H1 (cell line): ENCODE results near the gene ARPC2. TPM values are rescaled to one million over a fixed set of nuclear protein-coding genes. Genes with fewer than 3 reads are reported as not detected.

ENCODE experiments used
- CTCF ChIA-PET: fragments of 300-600 bp; sonication (Branson Sonifier 250); formaldehyde crosslinking; loops from one replicate; lab custom pipeline; 2021; ENCODE audit not compliant: partially characterized antibody; lab: Charles Lee
- POLR2A ChIA-PET: fragments of 300-600 bp; sonication (Branson Sonifier 250); formaldehyde crosslinking; loops from one replicate; lab custom pipeline; 2021; ENCODE audit warnings: inconsistent platforms; ENCODE audit not compliant: partially characterized antibody; lab: Charles Lee
- DNase-seq, 2 experiments: peaks; one replicate each; pipeline versions ENCODE4 v3.0.0 to v3.0.0-alpha.2; 2010 to 2022; ENCODE audit warnings: low spot score in 2 of 2, low read depth in 1 of 2, mixed read lengths in 1 of 2
- FAIRE-seq: peaks from 2 replicates; lab custom pipeline; 2011; peaks lifted over from hg19 to GRCh38; lab: Jason Lieb, UNC
- H2AFZ ChIP-seq: 2 replicates; pipeline ENCODE4 v1.8.1; 2012; ENCODE audit warnings: low read length, inconsistent platforms
- H2AK5ac ChIP-seq: 2 replicates; pipeline ENCODE4 v1.6.1; 2013; ENCODE audit warnings: low read depth, low read length
- H2BK120ac ChIP-seq: replicated peaks from 2 replicates; pipeline ENCODE3; 2013; ENCODE audit warnings: low read depth, low read length, inconsistent platforms
- H2BK12ac ChIP-seq: 2 replicates; pipeline ENCODE4 v1.6.1; 2013; ENCODE audit warnings: low read depth, low read length
- H2BK15ac ChIP-seq: 2 replicates; pipeline ENCODE4 v1.6.1; 2013; ENCODE audit warnings: low read length
- H2BK20ac ChIP-seq: 2 replicates; pipeline ENCODE4 v1.6.1; 2013; ENCODE audit warnings: low read length
- H2BK5ac ChIP-seq: 2 replicates; pipeline ENCODE4 v1.6.1; 2013; ENCODE audit warnings: low read depth, low read length
- H3K14ac ChIP-seq: 2 replicates; pipeline ENCODE4 v1.6.1; 2013; ENCODE audit warnings: inconsistent platforms; ENCODE audit not compliant: insufficient read length
- H3K18ac ChIP-seq: 2 replicates; pipeline ENCODE4 v1.6.1; 2013; ENCODE audit warnings: low read length; ENCODE audit errors: extremely low read depth
- H3K23ac ChIP-seq: 2 replicates; pipeline ENCODE4 v1.6.1; 2013; ENCODE audit warnings: inconsistent platforms; ENCODE audit not compliant: insufficient read length
- H3K23me2 ChIP-seq: 2 replicates; pipeline ENCODE4 v1.6.1; 2013; ENCODE audit warnings: low read depth, low read length
- H3K27ac ChIP-seq: 2 replicates; pipeline ENCODE4 v1.6.1; 2011; ENCODE audit warnings: low read depth, low read length, inconsistent platforms
- H3K27me3 ChIP-seq, 4 experiments: replicated peaks in 1 of 4; 1 replicate in 1 of 4; 2 replicates in 3 of 4; pipeline versions ENCODE4 v1.6.1 to v1.8.1; 2011 to 2013; ENCODE audit warnings: low read length in 3 of 4, mild to moderate bottlenecking in 3 of 4, inconsistent platforms in 2 of 4, mixed read lengths in 2 of 4, moderate library complexity in 1 of 4; ENCODE audit not compliant: control insufficient read depth in 3 of 4, insufficient read depth in 3 of 4; ENCODE audit errors: extremely low read depth in 1 of 4
- H3K36me3 ChIP-seq, 4 experiments: 2 replicates each; pipeline versions ENCODE4 v1.6.1 to v1.8.1; 2011 to 2013; ENCODE audit warnings: mild to moderate bottlenecking in 4 of 4, low read length in 3 of 4, moderate library complexity in 2 of 4, control low read depth in 1 of 4, inconsistent platforms in 1 of 4; ENCODE audit not compliant: insufficient read depth in 4 of 4, control insufficient read depth in 2 of 4
- H3K4ac ChIP-seq: replicated peaks from 2 replicates; pipeline ENCODE3; 2013; ENCODE audit warnings: low read length, low read depth, mixed read lengths, inconsistent platforms; ENCODE audit not compliant: insufficient read length
- H3K4me1 ChIP-seq, 4 experiments: replicated peaks in 1 of 4; 1 replicate in 1 of 4; 2 replicates in 3 of 4; pipeline versions ENCODE4 v1.6.1 to v1.8.1; 2011 to 2013; ENCODE audit warnings: low read length in 3 of 4, inconsistent platforms in 2 of 4, mixed read lengths in 1 of 4; ENCODE audit not compliant: insufficient read depth in 4 of 4, control insufficient read depth in 3 of 4
- H3K4me2 ChIP-seq, 2 experiments: 2 replicates each; pipeline versions ENCODE4 v1.6.1 to v1.8.1; 2011 to 2013; ENCODE audit warnings: low read depth in 2 of 2, low read length in 2 of 2, control low read depth in 1 of 2, inconsistent platforms in 1 of 2, mild to moderate bottlenecking in 1 of 2; ENCODE audit not compliant: insufficient read depth in 1 of 2
- H3K4me3 ChIP-seq, 4 experiments: fragments of 200-600, 300-600 bp in 1 of 4; sonication (generic), shearing (Covaris generic), sonication (Bioruptor Twin) in 1 of 4; 2 replicates each; pipeline versions ENCODE4 v1.5.1 to v1.8.1; 2011 to 2016; ENCODE audit warnings: low read length in 4 of 4, low read depth in 3 of 4, control low read depth in 2 of 4, inconsistent platforms in 2 of 4, mild to moderate bottlenecking in 2 of 4, mixed read lengths in 1 of 4, moderate library complexity in 1 of 4; ENCODE audit not compliant: insufficient read depth in 2 of 4; ENCODE audit errors: extremely low read depth in 1 of 4
- H3K56ac ChIP-seq: replicated peaks from 2 replicates; pipeline ENCODE3; 2013; ENCODE audit warnings: low read depth, mild to moderate bottlenecking, mixed read lengths, low read length, inconsistent platforms; ENCODE audit not compliant: insufficient read length
- H3K79me1 ChIP-seq: 2 replicates; pipeline ENCODE4 v1.6.1; 2013; ENCODE audit warnings: low read depth, low read length, control low read depth
- H3K79me2 ChIP-seq, 2 experiments: 2 replicates each; pipeline versions ENCODE4 v1.6.1 to v1.8.1; 2012 to 2013; ENCODE audit warnings: low read length in 2 of 2, mild to moderate bottlenecking in 2 of 2, inconsistent platforms in 1 of 2; ENCODE audit not compliant: insufficient read depth in 2 of 2, control insufficient read depth in 1 of 2
- H3K9ac ChIP-seq, 4 experiments: replicated peaks in 1 of 4; 1 replicate in 1 of 4; 2 replicates in 3 of 4; pipeline versions ENCODE4 v1.6.1 to v1.8.1; 2011 to 2013; ENCODE audit warnings: low read depth in 3 of 4, low read length in 3 of 4, control low read depth in 2 of 4, mild to moderate bottlenecking in 2 of 4, moderate library complexity in 2 of 4, inconsistent platforms in 1 of 4; ENCODE audit errors: extremely low read depth in 1 of 4
- H3K9me3 ChIP-seq, 2 experiments: 2 replicates each; pipeline versions ENCODE4 v1.6.1 to v1.8.1; 2012 to 2013; ENCODE audit warnings: mild to moderate bottlenecking in 2 of 2, moderate library complexity in 2 of 2, control low read depth in 1 of 2, inconsistent platforms in 1 of 2, low read depth in 1 of 2, low read length in 1 of 2, mixed read lengths in 1 of 2; ENCODE audit not compliant: insufficient read depth in 2 of 2
- H4K20me1 ChIP-seq, 2 experiments: replicated peaks in 1 of 2; 2 replicates each; pipeline versions ENCODE3 to v1.8.1; 2011 to 2013; ENCODE audit warnings: inconsistent platforms in 2 of 2, low read length in 2 of 2, mild to moderate bottlenecking in 1 of 2; ENCODE audit not compliant: insufficient read depth in 2 of 2, control insufficient read depth in 1 of 2
- H4K5ac ChIP-seq: 2 replicates; pipeline ENCODE4 v1.6.1; 2013; ENCODE audit warnings: low read length, low read depth, mixed read lengths, inconsistent platforms; ENCODE audit not compliant: insufficient read length
- H4K8ac ChIP-seq: 2 replicates; pipeline ENCODE4 v1.8.0; 2013; ENCODE audit warnings: mild to moderate bottlenecking, moderate library complexity, low read length, inconsistent platforms; ENCODE audit not compliant: insufficient read depth; ENCODE audit errors: extremely low read depth
- H4K91ac ChIP-seq: replicated peaks from 2 replicates; pipeline ENCODE3; 2013; ENCODE audit warnings: low read length, mixed read lengths, inconsistent platforms; ENCODE audit not compliant: insufficient read length
- ASH2L ChIP-seq: fragments of 200-600, 300-600 bp; sonication (generic); IDR thresholded peaks from one replicate; pipeline ENCODE4 v1.7.1; 2017; ENCODE audit warnings: low read length
- CHD1 ChIP-seq: IDR thresholded peaks from 2 replicates; pipeline ENCODE4 v1.6.1; 2012; ENCODE audit warnings: low read depth, low read length, improper control_type of control experiment
- JUN ChIP-seq: IDR thresholded peaks from 2 replicates; pipeline ENCODE4 v1.6.1; 2011; ENCODE audit warnings: low read depth, mild to moderate bottlenecking, improper control_type of control experiment, low read length
- KDM1A ChIP-seq: fragments of 200-600, 300-600 bp; sonication (generic); IDR thresholded peaks from 2 replicates; pipeline ENCODE4 v1.7.1; 2016; ENCODE audit warnings: mild to moderate bottlenecking, low read length, borderline replicate concordance
- KDM4A ChIP-seq: IDR thresholded peaks from one replicate; pipeline ENCODE4 v1.7.1; 2012; ENCODE audit warnings: low read depth, mild to moderate bottlenecking, moderate library complexity, low read length, inconsistent platforms; ENCODE audit not compliant: severe bottlenecking
- NRF1 ChIP-seq: IDR thresholded peaks from 2 replicates; pipeline ENCODE4 v1.6.1; 2011; ENCODE audit warnings: mild to moderate bottlenecking, low read depth, low read length, improper control_type of control experiment
- SIX5 ChIP-seq: IDR thresholded peaks from 2 replicates; pipeline ENCODE4 v1.6.1; 2011; ENCODE audit warnings: mild to moderate bottlenecking, low read depth, low read length
- SP2 ChIP-seq: IDR thresholded peaks from 2 replicates; pipeline ENCODE4 v1.6.1; 2012; ENCODE audit warnings: mild to moderate bottlenecking, low read length, inconsistent platforms
- YY1 ChIP-seq: IDR thresholded peaks from 2 replicates; pipeline ENCODE4 v1.6.1; 2011; ENCODE audit warnings: low read depth, mild to moderate bottlenecking, low read length
- WGBS, 2 experiments: shearing (Covaris generic) in 1 of 2; methylation state at CpG; one replicate each; pipeline versions ENCODE4 v1.1.6 to v1.1.7; 2013 to 2015; ENCODE audit warnings: low lambda C conversion rate in 2 of 2, mixed read lengths in 2 of 2, inconsistent platforms in 1 of 2, low coverage in 1 of 2, missing lambda C conversion rate in 1 of 2; ENCODE audit not compliant: insufficient replicate concordance in 2 of 2, insufficient coverage in 1 of 2, insufficient read length in 1 of 2; ENCODE audit errors: extremely low coverage in 1 of 2, missing lambda C conversion rate in 1 of 2; 5-methylcytosine and 5-hydroxymethylcytosine counted together
- polyA plus RNA-seq, 7 experiments: library from polyadenylated mRNA; depleted of rRNA in 3 of 7; stranded (reverse) in 5 of 7; unstranded in 2 of 7; fragments of >200 nt in 5 of 7; fragments of 200-250 nt in 2 of 7; gene quantifications; 1 replicate in 5 of 7; 2 replicates in 1 of 7; 4 replicates in 1 of 7; pipeline versions ENCODE4 v1.2.1 to v1.2.3, GENCODE V29; 2011 to 2013; ENCODE audit warnings: missing spikeins in 2 of 7, mixed read lengths in 2 of 7
- total RNA-seq: library from RNA; stranded (reverse); fragmentation: NEBNext Ultra II Directional; extraction: Animal tissue kit (Norgen Biotek cat#: 25700); gene quantifications from 2 replicates; pipeline ENCODE4 v1.2.1, GENCODE V29; 2021
- TF ChIP-seq, protein P1 (sequence below): IDR thresholded peaks from 2 replicates; pipeline ENCODE4 v1.6.1; 2012; ENCODE audit warnings: low read length, inconsistent platforms

ARPC2 gene
- total and polyA plus RNA-seq, 2 of the 8 experiments (the other 6 are each of a cell fraction or from before 2014, with no cell fraction given), result 174 to 195 TPM

DNA sequence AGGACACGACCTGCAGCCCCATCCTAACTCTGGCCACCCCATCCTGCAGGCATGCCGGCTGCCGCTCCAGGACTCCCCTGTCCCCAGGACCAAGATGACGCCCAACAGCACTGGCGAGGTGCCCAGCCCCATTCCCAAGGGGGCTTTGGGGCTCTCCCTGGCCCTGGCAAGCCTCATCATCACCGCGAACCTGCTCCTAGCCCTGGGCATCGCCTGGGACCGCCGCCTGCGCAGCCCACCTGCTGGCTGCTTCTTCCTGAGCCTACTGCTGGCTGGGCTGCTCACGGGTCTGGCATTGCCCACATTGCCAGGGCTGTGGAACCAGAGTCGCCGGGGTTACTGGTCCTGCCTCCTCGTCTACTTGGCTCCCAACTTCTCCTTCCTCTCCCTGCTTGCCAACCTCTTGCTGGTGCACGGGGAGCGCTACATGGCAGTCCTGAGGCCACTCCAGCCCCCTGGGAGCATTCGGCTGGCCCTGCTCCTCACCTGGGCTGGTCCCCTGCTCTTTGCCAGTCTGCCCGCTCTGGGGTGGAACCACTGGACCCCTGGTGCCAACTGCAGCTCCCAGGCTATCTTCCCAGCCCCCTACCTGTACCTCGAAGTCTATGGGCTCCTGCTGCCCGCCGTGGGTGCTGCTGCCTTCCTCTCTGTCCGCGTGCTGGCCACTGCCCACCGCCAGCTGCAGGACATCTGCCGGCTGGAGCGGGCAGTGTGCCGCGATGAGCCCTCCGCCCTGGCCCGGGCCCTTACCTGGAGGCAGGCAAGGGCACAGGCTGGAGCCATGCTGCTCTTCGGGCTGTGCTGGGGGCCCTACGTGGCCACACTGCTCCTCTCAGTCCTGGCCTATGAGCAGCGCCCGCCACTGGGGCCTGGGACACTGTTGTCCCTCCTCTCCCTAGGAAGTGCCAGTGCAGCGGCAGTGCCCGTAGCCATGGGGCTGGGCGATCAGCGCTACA is 45.9 kb downstream of the ARPC2 start:
- Histone ChIP-seq H3K18ac (no peak overlapping the region), H3K4me2 (no peak overlapping the region), H4K8ac (no peak overlapping the region; the same call in 1 of the 2 replicates), H3K9me3 (no peaks in the 10 kb centered on the region), H2AK5ac (no peak overlapping the region), H4K5ac (no peak overlapping the region), H2BK15ac (no peak overlapping the region), H3K36me3 (peaks cover 15 to 40% (median 20%) of the 10 kb centered on the region in 4 experiments; a peak in 7 of 8 replicates), H2BK5ac (no peak overlapping the region), H3K23me2 (no peaks in the 10 kb centered on the region), H3K4ac (no peak overlapping the region), H2BK20ac (no peak overlapping the region), H3K27me3 (no peaks in the 10 kb centered on the region), H3K4me1 (peaks cover 3 to 22% (median 15%) of the 10 kb centered on the region in 4 experiments), H3K56ac (no peak overlapping the region), H3K9ac (no peak overlapping the region), H4K20me1 (peaks cover 0 to 14% of the 10 kb centered on the region in 2 experiments), H2BK120ac (no peak overlapping the region), H2AFZ (no peak overlapping the region), H3K79me1 (no peaks in the 10 kb centered on the region; the same call in 1 of the 2 replicates), H3K23ac (no peak overlapping the region), H3K27ac (no peak overlapping the region), H2BK12ac (no peak overlapping the region), H3K14ac (no peak overlapping the region), H4K91ac (no peak overlapping the region), H3K79me2 (no peaks in the 10 kb centered on the region), H3K4me3 (no peak overlapping the region)
- CTCF ChIA-PET, result interaction anchor here (0.6 to 9.0 kb wide), 7 partner anchors 11 to 120 kb away, joined by 3 to 81 read pairs (median 4); partner anchors contain the start of genes AAMP and PNKD
- 92% methylated on average over 38 of the region's 39 CpGs; no CpG with 5 or more reads in 1 of the 2 experiments for WGBS, 2 experiments
- FAIRE-seq (no peak), DNase-seq (no peak)
- POLR2A ChIA-PET, result interaction anchor here (0.9 to 3.7 kb wide), 5 partner anchors 7 to 305 kb away, joined by 3 to 29 read pairs (median 5); partner anchors contain the start of genes AAMP, PNKD and USP37
- TF ChIP-seq KDM1A (no peak), ASH2L (no peak), KDM4A (no peak), JUN (no peak), SP2 (no peak), YY1 (no peak), NRF1 (no peak), CHD1 (no peak), SIX5 (no peak)
- TF ChIP-seq, protein P1, sequence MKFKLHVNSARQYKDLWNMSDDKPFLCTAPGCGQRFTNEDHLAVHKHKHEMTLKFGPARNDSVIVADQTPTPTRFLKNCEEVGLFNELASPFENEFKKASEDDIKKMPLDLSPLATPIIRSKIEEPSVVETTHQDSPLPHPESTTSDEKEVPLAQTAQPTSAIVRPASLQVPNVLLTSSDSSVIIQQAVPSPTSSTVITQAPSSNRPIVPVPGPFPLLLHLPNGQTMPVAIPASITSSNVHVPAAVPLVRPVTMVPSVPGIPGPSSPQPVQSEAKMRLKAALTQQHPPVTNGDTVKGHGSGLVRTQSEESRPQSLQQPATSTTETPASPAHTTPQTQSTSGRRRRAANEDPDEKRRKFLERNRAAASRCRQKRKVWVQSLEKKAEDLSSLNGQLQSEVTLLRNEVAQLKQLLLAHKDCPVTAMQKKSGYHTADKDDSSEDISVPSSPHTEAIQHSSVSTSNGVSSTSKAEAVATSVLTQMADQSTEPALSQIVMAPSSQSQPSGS, result no peak
